Activated CD8-positive, alpha-beta memory T cell treated with anti-CD3 and anti-CD28 coated beads, Interleukin-2, amount 50 U/mL, for 24 hours (primary cell): Measurements from ENCODE around the gene GLT6D1.

Experiments used
- DNase-seq: peaks from one replicate; pipeline ENCODE4 v3.0.0-alpha.2; 2020; ENCODE audit errors: extremely low read depth

Gene GLT6D1

GRCh38 chr9:135622415-135623020, 16.8 kb downstream of the GLT6D1 start:
- DNase-seq, result no peak

GRCh38 chr9:135620558-135620957, 18.8 kb downstream of the GLT6D1 start:
- DNase-seq, result no peak

- no peak for DNase-seq
These were observed 19.8 kb downstream of the GLT6D1 start for GRCh38 chr9:135619599-135619886.

- DNase-seq, result no peak
These were observed 20.3 kb downstream of the GLT6D1 start for GRCh38 chr9:135618866-135619598.

GRCh38 chr9:135617991-135618411, 21.3 kb downstream of the GLT6D1 start:
- DNase-seq, result no peak

GRCh38 chr9:135617538-135617900, 21.8 kb downstream of the GLT6D1 start:
- no peak for DNase-seq

GRCh38 chr9:135616619-135617537, 22.5 kb downstream of the GLT6D1 start:
- no peak for DNase-seq

- DNase-seq, result no peak
These were observed 23.4 kb downstream of the GLT6D1 start for GRCh38 chr9:135615666-135616618.

GRCh38 chr9:135614821-135615665, 24.3 kb downstream of the GLT6D1 start:
- no peak for DNase-seq

- no peak for DNase-seq
These were observed 25.2 kb downstream of the GLT6D1 start for GRCh38 chr9:135613946-135614805.

- no peak for DNase-seq
These were observed 26.1 kb downstream of the GLT6D1 start for GRCh38 chr9:135612981-135613910.

GRCh38 chr9:135612437-135612836, 26.9 kb downstream of the GLT6D1 start:
- no peak for DNase-seq

GRCh38 chr9:135611875-135612209, 27.5 kb downstream of the GLT6D1 start:
- no peak for DNase-seq

- DNase-seq, result no peak
These were observed 28.0 kb downstream of the GLT6D1 start for GRCh38 chr9:135611142-135611874.

- no peak for DNase-seq
These were observed 28.8 kb downstream of the GLT6D1 start for GRCh38 chr9:135610290-135611141.

- no peak for DNase-seq
These were observed 29.9 kb downstream of the GLT6D1 start for GRCh38 chr9:135609366-135609955.

GRCh38 chr9:135608999-135609317, 30.4 kb downstream of the GLT6D1 start:
- no peak for DNase-seq
